OCI-LY1 (cell line): ENCODE data around the gene CCDC47.

Experiments
- EZH2 ChIP-seq: fragments of 200-600 bp; sonication (generic), shearing (Covaris generic); IDR thresholded peaks from 2 replicates; pipeline ENCODE4 v1.8.0; 2017; ENCODE audit warnings: borderline replicate concordance, mixed run types, mild to moderate bottlenecking, antibody characterized with exemption, low read length, moderate library complexity, mixed read lengths
- TF ChIP-seq, protein P1 (sequence below): fragments of 200-600 bp; sonication (generic), shearing (Covaris generic); IDR thresholded peaks from 2 replicates; pipeline ENCODE4 v1.5.1; 2017; ENCODE audit warnings: mild to moderate bottlenecking, antibody characterized with exemption, low read length, moderate library complexity, mixed read lengths

GRCh38 chr17:63800783-63801182 lies 27.4 kb upstream of the CCDC47 start:
- TF ChIP-seq, protein P1, sequence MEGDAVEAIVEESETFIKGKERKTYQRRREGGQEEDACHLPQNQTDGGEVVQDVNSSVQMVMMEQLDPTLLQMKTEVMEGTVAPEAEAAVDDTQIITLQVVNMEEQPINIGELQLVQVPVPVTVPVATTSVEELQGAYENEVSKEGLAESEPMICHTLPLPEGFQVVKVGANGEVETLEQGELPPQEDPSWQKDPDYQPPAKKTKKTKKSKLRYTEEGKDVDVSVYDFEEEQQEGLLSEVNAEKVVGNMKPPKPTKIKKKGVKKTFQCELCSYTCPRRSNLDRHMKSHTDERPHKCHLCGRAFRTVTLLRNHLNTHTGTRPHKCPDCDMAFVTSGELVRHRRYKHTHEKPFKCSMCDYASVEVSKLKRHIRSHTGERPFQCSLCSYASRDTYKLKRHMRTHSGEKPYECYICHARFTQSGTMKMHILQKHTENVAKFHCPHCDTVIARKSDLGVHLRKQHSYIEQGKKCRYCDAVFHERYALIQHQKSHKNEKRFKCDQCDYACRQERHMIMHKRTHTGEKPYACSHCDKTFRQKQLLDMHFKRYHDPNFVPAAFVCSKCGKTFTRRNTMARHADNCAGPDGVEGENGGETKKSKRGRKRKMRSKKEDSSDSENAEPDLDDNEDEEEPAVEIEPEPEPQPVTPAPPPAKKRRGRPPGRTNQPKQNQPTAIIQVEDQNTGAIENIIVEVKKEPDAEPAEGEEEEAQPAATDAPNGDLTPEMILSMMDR, result no peak
- no peak for TF ChIP-seq EZH2
